Ishikawa (cell line): ENCODE measurements around the gene SLC26A11.

Experiments used
- CEBPB ChIP-seq: IDR thresholded peaks from 2 replicates; pipeline ENCODE4 v1.6.1; 2012
- RAD21 ChIP-seq: IDR thresholded peaks from 2 replicates; pipeline ENCODE4 v1.6.1; 2012; ENCODE audit warnings: low read depth
- USF1 ChIP-seq: IDR thresholded peaks from 2 replicates; pipeline ENCODE4 v1.6.1; 2012

- TF ChIP-seq RAD21, result no peak
- TF ChIP-seq USF1, result no peak
- no peak for TF ChIP-seq CEBPB
These were observed 6.6 kb upstream of the SLC26A11 start for GRCh38 chr17:80213643-80213975.
